Activated naive CD8-positive, alpha-beta T cell treated with anti-CD3 and anti-CD28 coated beads for 36 hours (primary cell): ENCODE data around the gene NEU4. TPM values are rescaled to one million over a fixed set of nuclear protein-coding genes. Genes with fewer than 3 reads are reported as not detected.
"Not testable (repeated sequence)": the region's sequence is repeated elsewhere in the genome, so short reads cannot be mapped to it uniquely, and the experiment has no call there.

Experiments used
- DNase-seq: peaks from one replicate; pipeline ENCODE4 v3.0.0; 2021
- H3K27ac Mint-ChIP-seq: one replicate; pipeline ENCODE4 v1.8.0; 2022; ENCODE audit warnings: mild to moderate bottlenecking, moderate library complexity, mixed read lengths
- H3K27me3 Mint-ChIP-seq: one replicate; pipeline ENCODE4 v1.8.0; 2022; ENCODE audit warnings: mild to moderate bottlenecking, mixed read lengths
- H3K36me3 Mint-ChIP-seq: one replicate; pipeline ENCODE4 v1.8.0; 2021; ENCODE audit warnings: mild to moderate bottlenecking, mixed read lengths
- H3K4me1 Mint-ChIP-seq: one replicate; pipeline ENCODE4 v1.8.0; 2021; ENCODE audit warnings: mixed read lengths
- H3K4me3 Mint-ChIP-seq: one replicate; pipeline ENCODE4 v1.8.0; 2022; ENCODE audit warnings: mild to moderate bottlenecking, moderate library complexity, mixed read lengths
- H3K9me3 Mint-ChIP-seq: one replicate; pipeline ENCODE4 v1.8.0; 2022; ENCODE audit warnings: mixed read lengths
- total RNA-seq, 2 experiments: library from RNA; stranded (reverse); gene quantifications; one replicate each; pipeline ENCODE4 v1.2.3, GENCODE V29; 2021

Gene NEU4
- total RNA-seq, 2 experiments from 2014 or later = 0.08 to 0.40 TPM

DNA sequence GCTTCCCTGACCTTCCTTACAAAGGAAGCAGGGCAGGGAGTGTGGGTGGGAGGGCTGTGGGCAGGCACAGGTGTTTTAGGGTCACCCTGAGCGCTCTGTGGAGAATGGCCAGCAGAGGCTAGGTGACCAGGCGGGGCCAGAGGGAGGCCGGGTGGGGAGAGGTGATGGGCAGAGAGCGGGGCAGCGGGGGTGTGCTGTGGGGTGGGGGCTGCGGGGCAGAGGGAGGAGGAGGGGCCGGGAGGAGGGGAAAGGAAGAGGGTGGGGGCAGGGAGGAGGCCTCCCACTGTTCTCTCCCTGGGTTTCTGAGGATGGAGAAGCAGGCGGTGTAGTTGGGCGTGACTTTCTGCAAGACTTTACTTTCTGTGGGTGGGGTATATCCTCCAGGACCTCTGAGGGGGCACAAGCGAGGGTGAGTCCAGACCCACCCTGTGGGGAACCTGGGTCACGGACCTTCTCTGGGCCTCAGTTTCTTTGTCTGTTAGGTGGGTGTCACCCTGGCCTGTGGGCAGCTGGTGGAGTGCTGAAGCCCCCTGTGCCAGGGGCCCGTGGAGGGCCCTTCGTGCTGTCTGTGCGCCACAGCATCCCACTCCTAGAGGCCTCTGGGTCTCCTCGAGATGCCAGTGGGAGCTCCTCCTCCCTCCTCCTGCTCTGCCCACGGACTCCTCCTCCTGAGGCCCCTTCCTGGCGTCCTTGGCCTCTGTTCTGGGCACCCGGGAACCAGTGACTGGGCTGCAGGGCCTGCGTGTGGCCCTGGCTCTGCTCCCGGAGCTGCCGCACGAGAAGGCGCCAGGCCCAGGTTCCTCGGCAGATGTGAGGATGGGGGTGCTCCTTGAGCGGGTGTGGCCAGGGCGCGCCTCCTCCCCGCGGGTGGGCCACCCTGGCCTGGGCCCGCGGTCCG is 6.3 kb upstream of the NEU4 start:
- DNase-seq = no peak
- Mint-ChIP-seq H3K4me1 (peaks cover 8% of the 10 kb centered on the region), H3K27ac (no peak overlapping the region), H3K9me3 (no peaks in the 10 kb centered on the region), H3K36me3 (no peaks in the 10 kb centered on the region), H3K4me3 (no peak overlapping the region), H3K27me3 (peaks cover 7% of the 10 kb centered on the region)

DNA sequence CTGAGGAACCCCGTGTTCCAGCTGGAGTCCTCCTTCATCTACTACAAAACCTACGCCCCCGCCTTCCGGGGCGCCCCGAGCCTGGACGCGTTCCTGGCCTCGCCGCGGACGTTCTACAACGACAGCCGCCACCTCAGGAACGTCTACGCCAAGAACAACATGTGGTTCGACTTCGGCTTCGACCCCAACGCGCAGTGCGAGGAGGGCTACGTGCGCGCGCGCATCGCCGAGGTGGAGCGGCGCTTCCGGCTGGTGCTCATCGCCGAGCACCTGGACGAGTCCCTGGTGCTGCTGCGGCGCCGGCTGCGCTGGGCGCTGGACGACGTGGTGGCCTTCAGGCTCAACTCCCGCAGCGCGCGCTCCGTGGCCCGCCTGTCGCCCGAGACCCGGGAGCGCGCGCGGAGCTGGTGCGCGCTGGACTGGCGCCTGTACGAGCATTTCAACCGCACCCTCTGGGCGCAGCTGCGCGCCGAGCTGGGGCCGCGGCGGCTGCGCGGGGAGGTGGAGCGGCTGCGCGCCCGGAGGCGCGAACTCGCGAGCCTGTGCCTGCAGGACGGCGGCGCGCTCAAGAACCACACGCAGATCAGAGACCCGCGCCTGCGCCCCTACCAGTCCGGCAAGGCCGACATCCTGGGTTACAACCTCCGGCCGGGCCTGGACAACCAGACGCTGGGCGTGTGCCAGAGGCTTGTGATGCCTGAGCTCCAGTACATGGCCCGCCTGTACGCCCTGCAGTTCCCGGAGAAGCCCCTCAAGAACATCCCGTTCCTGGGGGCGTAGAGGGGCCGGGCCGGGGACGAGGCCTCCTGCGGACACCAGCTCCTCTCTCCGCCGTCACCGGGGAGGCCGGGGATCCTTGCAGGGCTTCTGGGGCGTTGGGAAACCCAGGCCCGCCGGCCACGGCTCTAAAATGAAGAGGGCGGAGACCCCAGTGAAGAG is 5.3 kb upstream of the NEU4 start:
- Mint-ChIP-seq H3K4me3 (peak overlapping the region; percentile 71), H3K27ac (peak overlapping the region; percentile 39)

DNA sequence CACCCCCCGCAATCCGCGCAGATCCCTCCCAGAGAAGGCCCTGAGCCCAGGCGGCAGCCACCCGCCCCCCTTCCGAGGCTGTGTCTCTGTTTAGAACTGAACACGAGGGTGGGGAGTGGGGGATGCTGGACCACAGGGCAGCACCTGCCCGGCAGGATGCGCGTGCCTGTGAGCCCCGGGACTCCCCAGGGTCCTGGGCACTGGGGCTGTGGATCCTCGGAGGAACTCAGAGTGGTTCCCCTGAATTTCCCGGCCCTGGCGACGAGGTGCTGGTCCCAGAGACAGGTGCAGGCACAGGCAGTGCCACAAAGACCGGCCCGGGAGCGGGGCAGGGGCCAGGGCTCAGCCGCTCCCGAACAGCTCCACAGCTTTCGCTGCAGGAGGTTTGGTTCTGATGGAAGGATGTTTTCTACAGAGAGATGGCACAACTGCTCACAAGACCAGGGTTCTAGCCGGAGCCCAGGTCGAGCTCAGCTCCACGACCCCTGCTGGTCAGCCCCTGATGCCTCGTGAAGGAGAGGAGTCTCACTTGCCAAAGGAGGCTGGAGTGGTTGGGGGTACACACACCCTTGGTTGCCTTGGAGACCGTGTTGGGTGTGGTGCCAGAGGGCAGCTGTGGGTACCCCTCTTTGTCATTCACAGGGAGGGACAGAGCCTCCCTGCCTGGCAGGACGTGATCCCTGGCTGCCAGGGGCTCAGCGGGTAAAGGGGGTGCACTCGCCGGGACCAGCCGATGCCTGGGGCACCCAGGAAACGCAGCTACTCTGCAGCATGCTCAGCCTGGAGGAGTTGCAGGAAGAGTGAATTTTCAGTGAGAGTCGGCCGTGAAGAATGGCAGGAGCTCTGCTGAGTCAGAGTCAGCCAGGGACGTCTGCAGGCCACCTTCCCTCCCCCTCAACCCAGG is 4.4 kb upstream of the NEU4 start:
- peak overlapping the region; percentile 69 for H3K4me3 Mint-ChIP-seq
- no peak overlapping the region for H3K27ac Mint-ChIP-seq
- H3K9me3 Mint-ChIP-seq = no peaks in the 10 kb centered on the region
- peaks cover 13% of the 10 kb centered on the region for H3K27me3 Mint-ChIP-seq
- H3K36me3 Mint-ChIP-seq = no peaks in the 10 kb centered on the region
- DNase-seq = peak; percentile 42
- H3K4me1 Mint-ChIP-seq = peaks cover 8% of the 10 kb centered on the region

More for the DNA sequence above, 5.3 kb upstream of the NEU4 start:
- Mint-ChIP-seq H3K27me3 (peaks cover 13% of the 10 kb centered on the region), H3K9me3 (no peaks in the 10 kb centered on the region), H3K36me3 (no peaks in the 10 kb centered on the region), H3K4me1 (peaks cover 8% of the 10 kb centered on the region)
- peak; percentile 70 for DNase-seq

DNA sequence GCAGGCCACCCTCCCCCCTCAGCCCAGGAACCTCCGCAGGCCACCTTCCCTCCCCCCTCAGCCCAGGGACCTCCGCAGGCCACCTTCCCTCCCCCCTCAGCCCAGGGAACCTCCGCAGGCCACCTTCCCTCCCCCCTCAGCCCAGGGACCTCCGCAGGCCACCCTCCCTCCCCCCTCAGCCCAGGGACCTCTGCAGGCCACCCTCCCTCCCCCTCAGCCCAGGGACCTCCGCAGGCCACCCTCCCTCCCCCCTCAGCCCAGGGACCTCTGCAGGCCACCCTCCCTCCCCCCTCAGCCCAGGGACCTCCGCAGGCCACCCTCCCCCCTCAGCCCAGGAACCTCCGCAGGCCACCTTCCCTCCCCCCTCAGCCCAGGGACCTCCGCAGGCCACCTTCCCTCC is 2.8 kb upstream of the NEU4 start:
- H3K4me3 Mint-ChIP-seq, H3K9me3 Mint-ChIP-seq, H3K4me1 Mint-ChIP-seq, DNase-seq, H3K36me3 Mint-ChIP-seq, H3K27ac Mint-ChIP-seq: not testable (repeated sequence)
- peaks cover 13% of the 10 kb centered on the region for H3K27me3 Mint-ChIP-seq

DNA sequence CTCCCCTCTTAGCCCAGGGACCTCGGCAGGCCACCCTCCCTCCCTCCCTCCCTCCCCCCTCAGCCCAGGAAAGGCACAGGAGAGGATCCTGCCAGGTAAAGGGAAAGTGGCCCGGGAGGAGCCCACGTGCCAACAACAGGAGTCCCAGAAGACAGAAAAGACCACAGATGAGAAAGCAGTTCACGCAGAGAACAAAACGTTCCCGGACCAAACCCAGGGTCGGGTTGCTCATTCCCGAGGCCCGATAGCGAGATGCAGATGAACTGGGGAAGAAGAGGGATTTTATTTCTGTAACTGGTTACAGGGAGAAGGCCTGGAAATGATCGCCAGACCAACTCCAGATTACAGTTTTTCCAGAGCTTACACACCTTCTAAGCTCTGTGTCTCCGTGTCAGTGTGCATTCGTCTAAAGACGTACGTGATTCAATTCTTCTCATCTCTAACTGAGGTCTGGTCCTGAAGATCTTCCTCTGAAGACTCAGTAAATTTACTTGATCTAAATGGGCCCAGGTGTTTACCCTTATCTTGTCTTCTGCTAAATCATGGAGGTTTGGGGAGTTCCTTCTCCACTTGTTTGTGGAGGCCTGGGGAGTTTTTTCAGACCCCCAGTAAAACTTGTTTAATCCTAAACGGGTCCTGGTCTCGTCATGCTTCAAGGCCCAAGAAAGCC is 807 bp upstream of the NEU4 start:
- peaks cover 12% of the 10 kb centered on the region for H3K27me3 Mint-ChIP-seq
- no peak overlapping the region for H3K4me3 Mint-ChIP-seq
- peaks cover 8% of the 10 kb centered on the region for H3K4me1 Mint-ChIP-seq
- no peak overlapping the region for H3K27ac Mint-ChIP-seq
- H3K9me3 Mint-ChIP-seq = no peaks in the 10 kb centered on the region
- H3K36me3 Mint-ChIP-seq = no peaks in the 10 kb centered on the region
- DNase-seq = no peak

DNA sequence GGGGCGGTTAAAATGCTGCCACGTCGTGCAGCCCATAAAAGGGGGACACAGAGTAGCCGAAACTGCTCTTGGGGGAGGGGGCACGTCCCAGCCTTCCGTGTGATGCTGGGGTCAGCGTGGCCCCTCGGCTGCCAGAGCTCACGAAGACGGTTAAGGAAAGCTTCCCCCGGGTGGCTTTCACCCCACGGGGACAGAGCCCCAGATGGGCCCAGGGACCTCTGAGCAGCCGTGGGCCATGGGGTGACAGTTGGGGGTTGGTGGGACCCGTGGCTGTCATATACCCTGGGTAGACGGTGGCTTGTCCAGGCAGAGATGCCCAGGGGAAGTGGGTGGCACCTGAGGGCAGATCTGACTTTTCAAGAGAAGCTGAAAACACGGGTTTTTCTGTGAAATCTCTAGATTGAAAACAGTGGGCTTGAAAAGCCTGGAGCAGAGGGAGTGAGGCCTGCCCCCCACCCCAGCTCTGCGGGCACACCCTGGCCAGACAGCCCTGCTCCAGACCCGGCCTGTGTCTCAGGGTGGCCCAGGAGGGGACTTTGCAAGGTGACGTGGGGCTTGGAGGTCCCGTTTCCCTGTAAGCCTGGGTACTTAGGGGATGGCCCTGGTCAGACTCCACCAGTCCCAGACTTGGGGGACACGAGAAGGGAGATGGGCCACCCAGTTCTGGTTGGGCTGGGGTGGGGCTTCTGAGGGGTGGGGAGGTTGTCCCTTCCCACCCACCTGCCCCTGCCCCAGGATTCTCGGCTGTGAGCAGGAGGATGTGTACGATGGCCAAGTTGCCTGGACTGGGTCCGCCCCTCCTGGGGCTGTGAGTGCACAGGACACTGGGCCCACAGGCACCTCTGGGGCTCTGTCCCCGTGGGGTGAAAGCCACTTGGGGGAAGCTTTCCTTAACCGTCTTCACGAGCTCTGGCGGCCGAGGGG is 652 bp downstream of the NEU4 start:
- Mint-ChIP-seq H3K36me3 (no peaks in the 10 kb centered on the region), H3K27me3 (peaks cover 7% of the 10 kb centered on the region)

DNA sequence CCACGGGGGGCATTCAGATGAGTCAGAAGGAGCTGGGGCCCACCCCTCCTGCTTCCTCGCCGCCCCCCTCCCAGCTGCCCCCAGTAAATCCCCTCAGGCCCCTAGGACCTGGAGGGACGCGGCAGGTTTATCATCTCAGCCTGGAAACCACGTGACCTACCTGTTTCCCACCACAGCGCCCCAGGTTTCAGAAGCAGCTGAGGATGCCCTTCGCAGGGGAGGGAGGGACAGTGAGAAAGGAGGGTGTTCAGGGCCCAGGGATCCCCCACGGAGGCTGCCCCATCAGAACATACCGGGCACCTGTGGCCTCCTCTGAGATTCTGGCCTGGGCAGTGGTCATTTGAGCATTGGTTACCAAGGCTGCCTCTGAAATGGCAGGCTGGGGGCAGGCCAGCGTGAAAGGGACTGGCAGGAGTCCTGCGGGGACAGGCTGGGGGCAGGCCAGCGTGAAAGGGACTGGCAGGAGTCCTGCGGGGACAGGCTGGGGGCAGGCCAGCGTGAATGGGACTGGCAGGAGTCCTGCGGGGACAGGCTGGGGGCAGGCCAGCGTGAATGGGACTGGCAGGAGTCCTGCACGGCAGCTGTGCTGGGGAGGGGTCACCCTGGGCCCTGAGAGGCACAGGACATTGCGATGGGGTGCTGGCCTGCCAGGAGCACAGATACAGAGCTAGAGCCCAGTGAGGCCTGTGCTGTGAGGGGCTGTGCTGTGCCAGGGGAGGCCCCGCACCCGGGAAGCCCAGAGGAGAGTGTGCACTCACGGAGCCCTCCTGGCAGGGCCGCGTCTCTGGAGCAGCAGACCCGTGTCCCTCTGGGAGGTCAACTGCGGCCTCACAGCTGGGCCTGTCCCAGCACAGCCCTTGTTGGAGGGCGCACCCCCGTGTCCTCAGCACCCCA is 1.6 kb downstream of the NEU4 start:
- H3K4me1 Mint-ChIP-seq = peaks cover 3% of the 10 kb centered on the region
- DNase-seq = no peak
- H3K36me3 Mint-ChIP-seq = no peaks in the 10 kb centered on the region
- peaks cover 11% of the 10 kb centered on the region for H3K27me3 Mint-ChIP-seq
- H3K27ac Mint-ChIP-seq = no peak overlapping the region
- no peaks in the 10 kb centered on the region for H3K9me3 Mint-ChIP-seq
- H3K4me3 Mint-ChIP-seq = no peak overlapping the region

More for the DNA sequence above, 652 bp downstream of the NEU4 start:
- DNase-seq = no peak
- H3K4me1 Mint-ChIP-seq = peaks cover 7% of the 10 kb centered on the region
- H3K4me3 Mint-ChIP-seq = no peak overlapping the region
- H3K27ac Mint-ChIP-seq = no peak overlapping the region
- no peaks in the 10 kb centered on the region for H3K9me3 Mint-ChIP-seq

DNA sequence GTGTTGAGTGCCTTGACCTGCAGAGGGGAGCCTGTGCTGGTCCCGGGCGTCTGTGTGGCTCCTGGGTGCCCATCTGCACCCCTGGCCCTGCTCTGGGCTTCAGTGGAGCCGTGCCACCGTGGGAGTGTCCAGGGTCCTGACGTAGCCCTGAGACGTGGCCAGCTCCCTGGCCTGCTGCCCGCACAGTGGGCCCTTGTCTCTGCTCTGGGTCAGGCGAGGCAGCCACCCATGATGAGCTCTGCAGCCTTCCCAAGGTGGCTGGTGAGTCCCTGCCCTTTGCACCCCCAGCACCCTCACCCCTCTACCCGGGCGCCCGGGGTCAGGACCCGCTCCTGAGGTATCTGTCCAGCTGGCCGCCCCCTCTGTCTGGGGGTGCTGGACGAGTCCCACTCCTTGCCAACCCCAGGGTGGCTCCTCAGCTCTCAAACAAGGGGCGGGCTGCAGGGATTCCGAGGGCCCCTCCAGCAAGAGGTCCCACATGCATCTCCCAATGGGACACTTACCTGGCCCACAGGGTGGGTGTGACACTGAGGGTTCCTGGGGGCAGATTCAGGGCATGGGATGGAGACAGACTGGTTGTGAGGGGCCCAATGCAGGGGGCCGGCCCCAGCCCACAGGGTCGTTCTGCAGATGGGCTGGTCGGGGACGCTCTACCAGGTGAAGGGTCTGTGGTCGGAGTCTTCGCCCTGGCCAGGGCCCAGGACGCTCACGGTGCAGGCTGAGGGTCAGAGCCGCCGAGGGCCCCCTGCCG is 2.4 kb downstream of the NEU4 start:
- Mint-ChIP-seq H3K27ac (no peak overlapping the region), H3K4me3 (no peak overlapping the region), H3K27me3 (peaks cover 11% of the 10 kb centered on the region), H3K36me3 (no peaks in the 10 kb centered on the region), H3K4me1 (peaks cover 3% of the 10 kb centered on the region), H3K9me3 (no peaks in the 10 kb centered on the region)
- DNase-seq = no peak

DNA sequence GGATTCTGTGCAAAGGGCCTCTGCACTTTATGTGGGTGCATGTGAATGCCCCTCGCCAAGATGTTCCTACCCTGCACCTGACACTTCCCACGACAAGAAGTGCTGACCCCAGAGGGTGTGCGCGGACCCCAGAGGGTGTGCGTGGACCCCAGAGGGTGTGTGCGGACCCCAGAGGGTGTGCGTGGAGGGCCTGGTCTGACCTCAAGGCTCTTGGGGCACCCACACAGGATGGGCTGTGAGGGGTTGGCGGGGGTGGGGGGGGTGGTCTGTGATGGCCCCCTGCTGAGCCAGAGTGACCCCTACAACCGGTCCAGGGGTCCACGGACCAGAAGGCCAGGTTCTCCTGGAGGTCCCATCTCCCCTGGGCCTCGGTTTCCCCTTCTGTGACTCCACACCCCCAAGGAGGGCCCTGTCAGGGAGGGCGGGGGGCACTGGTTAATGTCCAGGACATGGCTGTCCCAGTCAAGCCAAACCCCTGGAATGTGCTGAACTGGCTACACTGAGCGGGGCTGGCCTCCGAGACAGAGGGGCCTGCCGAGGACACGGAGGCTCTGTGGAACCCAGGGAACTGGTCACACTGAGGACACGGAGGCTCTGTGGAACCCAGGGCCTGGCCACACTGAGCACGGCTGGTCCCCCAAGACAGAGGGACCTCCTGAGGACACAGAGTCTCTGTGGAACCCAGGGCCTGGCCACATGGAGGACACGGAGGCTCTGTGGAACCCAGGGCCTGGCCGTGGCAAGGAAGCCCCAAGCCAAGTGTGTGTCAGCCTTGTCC is 3.1 kb downstream of the NEU4 start:
- peaks cover 11% of the 10 kb centered on the region for H3K27me3 Mint-ChIP-seq

DNA sequence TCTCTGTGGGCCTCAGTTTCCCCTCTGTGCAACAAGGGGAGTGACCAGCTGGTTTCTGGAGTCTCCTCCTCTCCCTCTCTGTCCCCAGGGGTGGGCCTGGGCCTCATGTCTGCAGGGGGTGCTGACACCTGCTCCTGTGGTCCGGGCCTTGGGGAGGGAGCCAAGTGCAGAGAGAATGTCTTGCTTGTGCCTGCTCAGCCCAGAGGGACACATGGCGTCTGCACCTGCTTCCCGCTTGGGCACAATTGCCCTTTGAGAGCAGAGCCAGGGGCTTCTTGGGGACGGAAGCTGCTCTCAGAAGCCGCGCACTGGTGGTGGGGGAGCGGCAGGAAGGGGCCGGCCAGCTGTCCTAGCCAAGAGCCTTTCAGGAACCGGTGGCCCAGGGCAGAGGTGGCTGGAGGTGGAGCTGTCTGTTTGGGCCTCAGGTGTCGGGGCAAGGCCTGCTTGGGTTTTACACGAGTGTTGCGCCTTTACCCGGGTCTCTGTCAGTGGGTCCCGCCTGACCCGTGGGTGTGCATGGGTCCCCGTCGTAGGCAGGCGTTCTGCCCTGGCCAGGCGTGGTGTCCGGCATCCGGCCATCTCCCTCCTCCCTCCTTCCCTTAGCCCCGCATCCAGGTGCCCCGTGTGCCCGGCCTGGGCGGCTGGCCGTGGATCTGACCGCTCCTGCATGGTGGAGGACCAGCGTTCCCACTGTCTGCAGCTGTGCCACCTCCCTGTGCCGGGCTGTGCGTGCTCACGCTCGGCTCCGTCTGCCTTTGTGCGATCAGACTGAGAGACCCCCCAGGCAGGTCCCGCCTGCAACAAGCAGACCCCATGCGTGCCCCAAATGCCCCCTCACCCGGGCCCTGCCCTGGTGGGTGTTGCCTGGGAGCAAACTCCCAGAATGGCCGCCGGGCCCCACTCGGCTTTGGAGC is 4.0 kb downstream of the NEU4 start:
- H3K27ac Mint-ChIP-seq = no peak overlapping the region
- no peak for DNase-seq

More for the DNA sequence above, 3.1 kb downstream of the NEU4 start:
- Mint-ChIP-seq H3K27ac (no peak overlapping the region), H3K36me3 (no peaks in the 10 kb centered on the region), H3K9me3 (no peaks in the 10 kb centered on the region), H3K4me3 (no peak overlapping the region), H3K4me1 (peaks cover 3% of the 10 kb centered on the region)
- no peak for DNase-seq

More for the DNA sequence above, 4.0 kb downstream of the NEU4 start:
- H3K27me3 Mint-ChIP-seq = peaks cover 15% of the 10 kb centered on the region
- peaks cover 8% of the 10 kb centered on the region for H3K4me1 Mint-ChIP-seq
- no peaks in the 10 kb centered on the region for H3K36me3 Mint-ChIP-seq
- H3K4me3 Mint-ChIP-seq = no peak overlapping the region
- H3K9me3 Mint-ChIP-seq = no peaks in the 10 kb centered on the region
